ENCODE results near the gene NUDT21. TPM values are rescaled to one million over a fixed set of nuclear protein-coding genes. Genes with fewer than 3 reads are reported as not detected.

NUDT21 gene
- total and polyA plus RNA-seq, 2 of the 8 experiments (the other 6 are each of a cell fraction or from before 2014, with no cell fraction given): 78.1 to 277 TPM

- TF ChIP-seq, protein P1, sequence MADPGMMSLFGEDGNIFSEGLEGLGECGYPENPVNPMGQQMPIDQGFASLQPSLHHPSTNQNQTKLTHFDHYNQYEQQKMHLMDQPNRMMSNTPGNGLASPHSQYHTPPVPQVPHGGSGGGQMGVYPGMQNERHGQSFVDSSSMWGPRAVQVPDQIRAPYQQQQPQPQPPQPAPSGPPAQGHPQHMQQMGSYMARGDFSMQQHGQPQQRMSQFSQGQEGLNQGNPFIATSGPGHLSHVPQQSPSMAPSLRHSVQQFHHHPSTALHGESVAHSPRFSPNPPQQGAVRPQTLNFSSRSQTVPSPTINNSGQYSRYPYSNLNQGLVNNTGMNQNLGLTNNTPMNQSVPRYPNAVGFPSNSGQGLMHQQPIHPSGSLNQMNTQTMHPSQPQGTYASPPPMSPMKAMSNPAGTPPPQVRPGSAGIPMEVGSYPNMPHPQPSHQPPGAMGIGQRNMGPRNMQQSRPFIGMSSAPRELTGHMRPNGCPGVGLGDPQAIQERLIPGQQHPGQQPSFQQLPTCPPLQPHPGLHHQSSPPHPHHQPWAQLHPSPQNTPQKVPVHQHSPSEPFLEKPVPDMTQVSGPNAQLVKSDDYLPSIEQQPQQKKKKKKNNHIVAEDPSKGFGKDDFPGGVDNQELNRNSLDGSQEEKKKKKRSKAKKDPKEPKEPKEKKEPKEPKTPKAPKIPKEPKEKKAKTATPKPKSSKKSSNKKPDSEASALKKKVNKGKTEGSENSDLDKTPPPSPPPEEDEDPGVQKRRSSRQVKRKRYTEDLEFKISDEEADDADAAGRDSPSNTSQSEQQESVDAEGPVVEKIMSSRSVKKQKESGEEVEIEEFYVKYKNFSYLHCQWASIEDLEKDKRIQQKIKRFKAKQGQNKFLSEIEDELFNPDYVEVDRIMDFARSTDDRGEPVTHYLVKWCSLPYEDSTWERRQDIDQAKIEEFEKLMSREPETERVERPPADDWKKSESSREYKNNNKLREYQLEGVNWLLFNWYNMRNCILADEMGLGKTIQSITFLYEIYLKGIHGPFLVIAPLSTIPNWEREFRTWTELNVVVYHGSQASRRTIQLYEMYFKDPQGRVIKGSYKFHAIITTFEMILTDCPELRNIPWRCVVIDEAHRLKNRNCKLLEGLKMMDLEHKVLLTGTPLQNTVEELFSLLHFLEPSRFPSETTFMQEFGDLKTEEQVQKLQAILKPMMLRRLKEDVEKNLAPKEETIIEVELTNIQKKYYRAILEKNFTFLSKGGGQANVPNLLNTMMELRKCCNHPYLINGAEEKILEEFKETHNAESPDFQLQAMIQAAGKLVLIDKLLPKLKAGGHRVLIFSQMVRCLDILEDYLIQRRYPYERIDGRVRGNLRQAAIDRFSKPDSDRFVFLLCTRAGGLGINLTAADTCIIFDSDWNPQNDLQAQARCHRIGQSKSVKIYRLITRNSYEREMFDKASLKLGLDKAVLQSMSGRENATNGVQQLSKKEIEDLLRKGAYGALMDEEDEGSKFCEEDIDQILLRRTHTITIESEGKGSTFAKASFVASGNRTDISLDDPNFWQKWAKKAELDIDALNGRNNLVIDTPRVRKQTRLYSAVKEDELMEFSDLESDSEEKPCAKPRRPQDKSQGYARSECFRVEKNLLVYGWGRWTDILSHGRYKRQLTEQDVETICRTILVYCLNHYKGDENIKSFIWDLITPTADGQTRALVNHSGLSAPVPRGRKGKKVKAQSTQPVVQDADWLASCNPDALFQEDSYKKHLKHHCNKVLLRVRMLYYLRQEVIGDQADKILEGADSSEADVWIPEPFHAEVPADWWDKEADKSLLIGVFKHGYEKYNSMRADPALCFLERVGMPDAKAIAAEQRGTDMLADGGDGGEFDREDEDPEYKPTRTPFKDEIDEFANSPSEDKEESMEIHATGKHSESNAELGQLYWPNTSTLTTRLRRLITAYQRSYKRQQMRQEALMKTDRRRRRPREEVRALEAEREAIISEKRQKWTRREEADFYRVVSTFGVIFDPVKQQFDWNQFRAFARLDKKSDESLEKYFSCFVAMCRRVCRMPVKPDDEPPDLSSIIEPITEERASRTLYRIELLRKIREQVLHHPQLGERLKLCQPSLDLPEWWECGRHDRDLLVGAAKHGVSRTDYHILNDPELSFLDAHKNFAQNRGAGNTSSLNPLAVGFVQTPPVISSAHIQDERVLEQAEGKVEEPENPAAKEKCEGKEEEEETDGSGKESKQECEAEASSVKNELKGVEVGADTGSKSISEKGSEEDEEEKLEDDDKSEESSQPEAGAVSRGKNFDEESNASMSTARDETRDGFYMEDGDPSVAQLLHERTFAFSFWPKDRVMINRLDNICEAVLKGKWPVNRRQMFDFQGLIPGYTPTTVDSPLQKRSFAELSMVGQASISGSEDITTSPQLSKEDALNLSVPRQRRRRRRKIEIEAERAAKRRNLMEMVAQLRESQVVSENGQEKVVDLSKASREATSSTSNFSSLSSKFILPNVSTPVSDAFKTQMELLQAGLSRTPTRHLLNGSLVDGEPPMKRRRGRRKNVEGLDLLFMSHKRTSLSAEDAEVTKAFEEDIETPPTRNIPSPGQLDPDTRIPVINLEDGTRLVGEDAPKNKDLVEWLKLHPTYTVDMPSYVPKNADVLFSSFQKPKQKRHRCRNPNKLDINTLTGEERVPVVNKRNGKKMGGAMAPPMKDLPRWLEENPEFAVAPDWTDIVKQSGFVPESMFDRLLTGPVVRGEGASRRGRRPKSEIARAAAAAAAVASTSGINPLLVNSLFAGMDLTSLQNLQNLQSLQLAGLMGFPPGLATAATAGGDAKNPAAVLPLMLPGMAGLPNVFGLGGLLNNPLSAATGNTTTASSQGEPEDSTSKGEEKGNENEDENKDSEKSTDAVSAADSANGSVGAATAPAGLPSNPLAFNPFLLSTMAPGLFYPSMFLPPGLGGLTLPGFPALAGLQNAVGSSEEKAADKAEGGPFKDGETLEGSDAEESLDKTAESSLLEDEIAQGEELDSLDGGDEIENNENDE (IDR thresholded peaks at IDR 0.05; ENCODE audit: insufficient replicate concordance, low read length): no peak
- TF ChIP-seq RBBP5 (IDR thresholded peaks at IDR 0.05; ENCODE audit: borderline replicate concordance, low read depth, low read length) (no peak), KDM5A (IDR thresholded peaks at IDR 0.05; ENCODE audit: low read length) (no peak), RFX5 (IDR thresholded peaks at IDR 0.05; ENCODE audit: borderline replicate concordance, low read depth, low read length) (no peak), TBP (IDR thresholded peaks at IDR 0.05; ENCODE audit: low read depth, low read length) (no peak), SRF (IDR thresholded peaks at IDR 0.05; ENCODE audit: low read depth, low read length) (no peak), YY1 (IDR thresholded peaks at IDR 0.05; ENCODE audit: low read depth, low read length) (no peak), TAF7 (optimal IDR thresholded peaks at IDR 0.05; ENCODE audit: borderline replicate concordance, low read depth, low read length) (no peak), SIX5 (IDR thresholded peaks at IDR 0.05; ENCODE audit: low read depth, low read length) (no peak), SIN3A (conservative IDR thresholded peaks at IDR 0.05 in 1 of 2, IDR thresholded peaks at IDR 0.05 in 1 of 2; ENCODE audit: low read depth in 1 of 2, low read length in 2 of 2) (no peak)
- TF ChIP-seq, protein P2, sequence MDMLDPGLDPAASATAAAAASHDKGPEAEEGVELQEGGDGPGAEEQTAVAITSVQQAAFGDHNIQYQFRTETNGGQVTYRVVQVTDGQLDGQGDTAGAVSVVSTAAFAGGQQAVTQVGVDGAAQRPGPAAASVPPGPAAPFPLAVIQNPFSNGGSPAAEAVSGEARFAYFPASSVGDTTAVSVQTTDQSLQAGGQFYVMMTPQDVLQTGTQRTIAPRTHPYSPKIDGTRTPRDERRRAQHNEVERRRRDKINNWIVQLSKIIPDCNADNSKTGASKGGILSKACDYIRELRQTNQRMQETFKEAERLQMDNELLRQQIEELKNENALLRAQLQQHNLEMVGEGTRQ (IDR thresholded peaks at IDR 0.05; ENCODE audit: low read length): no peak
Observed at GRCh38 chr16:56448005-56448404, 3.1 kb downstream of the NUDT21 start (continued).

Measured in H1 (cell line).